Measurements from ENCODE around the gene SUPT7L.

The SUPT7L gene

DNA sequence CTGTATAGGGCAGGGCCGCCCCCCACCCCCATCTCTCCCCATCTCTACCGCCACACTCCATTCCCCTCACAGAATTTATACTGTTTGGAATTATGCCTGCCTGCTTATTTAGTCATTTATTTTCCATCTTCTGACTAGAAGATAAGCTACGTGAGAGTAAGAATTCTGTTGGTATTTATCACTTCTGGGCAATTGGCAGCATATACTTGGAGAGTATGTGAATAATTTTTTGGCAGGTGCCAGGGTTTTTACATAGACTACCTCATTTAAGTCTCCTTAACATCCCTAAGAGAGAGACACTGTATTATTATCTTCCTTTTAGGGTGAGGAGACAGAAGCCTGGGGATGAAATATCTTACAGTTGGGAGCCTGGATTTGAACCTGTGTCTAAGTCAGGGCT lies 45.3 kb upstream of the SUPT7L start:
- TF ChIP-seq ZNF670 (tag by site-specific recombination; IDR thresholded peaks at IDR 0.05; ENCODE audit: low read depth) = no peak
- TF ChIP-seq KLF7 (tag by site-specific recombination; IDR thresholded peaks at IDR 0.05; ENCODE audit: borderline replicate concordance) = no peak
- TF ChIP-seq, protein P1, sequence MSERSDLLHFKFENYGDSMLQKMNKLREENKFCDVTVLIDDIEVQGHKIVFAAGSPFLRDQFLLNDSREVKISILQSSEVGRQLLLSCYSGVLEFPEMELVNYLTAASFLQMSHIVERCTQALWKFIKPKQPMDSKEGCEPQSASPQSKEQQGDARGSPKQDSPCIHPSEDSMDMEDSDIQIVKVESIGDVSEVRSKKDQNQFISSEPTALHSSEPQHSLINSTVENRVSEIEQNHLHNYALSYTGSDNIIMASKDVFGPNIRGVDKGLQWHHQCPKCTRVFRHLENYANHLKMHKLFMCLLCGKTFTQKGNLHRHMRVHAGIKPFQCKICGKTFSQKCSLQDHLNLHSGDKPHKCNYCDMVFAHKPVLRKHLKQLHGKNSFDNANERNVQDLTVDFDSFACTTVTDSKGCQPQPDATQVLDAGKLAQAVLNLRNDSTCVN (tag by site-specific recombination; optimal IDR thresholded peaks at IDR 0.05) = no peak
- no peak for TF ChIP-seq BCL11A (tag by site-specific recombination; IDR thresholded peaks at IDR 0.05; ENCODE audit: low read depth)
- TF ChIP-seq, protein P2, sequence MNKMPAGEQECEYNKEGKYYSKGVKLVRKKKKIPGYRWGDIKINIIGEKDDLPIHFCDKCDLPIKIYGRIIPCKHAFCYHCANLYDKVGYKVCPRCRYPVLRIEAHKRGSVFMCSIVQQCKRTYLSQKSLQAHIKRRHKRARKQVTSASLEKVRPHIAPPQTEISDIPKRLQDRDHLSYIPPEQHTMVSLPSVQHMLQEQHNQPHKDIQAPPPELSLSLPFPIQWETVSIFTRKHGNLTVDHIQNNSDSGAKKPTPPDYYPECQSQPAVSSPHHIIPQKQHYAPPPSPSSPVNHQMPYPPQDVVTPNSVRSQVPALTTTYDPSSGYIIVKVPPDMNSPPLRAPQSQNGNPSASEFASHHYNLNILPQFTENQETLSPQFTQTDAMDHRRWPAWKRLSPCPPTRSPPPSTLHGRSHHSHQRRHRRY (tag by site-specific recombination; IDR thresholded peaks at IDR 0.05) = no peak
- TF ChIP-seq ZNF133 (tag by site-specific recombination; IDR thresholded peaks at IDR 0.05) = no peak
- no peak for TF ChIP-seq ZBTB48 (tag by site-specific recombination; IDR thresholded peaks at IDR 0.05)
- TF ChIP-seq, protein P3, sequence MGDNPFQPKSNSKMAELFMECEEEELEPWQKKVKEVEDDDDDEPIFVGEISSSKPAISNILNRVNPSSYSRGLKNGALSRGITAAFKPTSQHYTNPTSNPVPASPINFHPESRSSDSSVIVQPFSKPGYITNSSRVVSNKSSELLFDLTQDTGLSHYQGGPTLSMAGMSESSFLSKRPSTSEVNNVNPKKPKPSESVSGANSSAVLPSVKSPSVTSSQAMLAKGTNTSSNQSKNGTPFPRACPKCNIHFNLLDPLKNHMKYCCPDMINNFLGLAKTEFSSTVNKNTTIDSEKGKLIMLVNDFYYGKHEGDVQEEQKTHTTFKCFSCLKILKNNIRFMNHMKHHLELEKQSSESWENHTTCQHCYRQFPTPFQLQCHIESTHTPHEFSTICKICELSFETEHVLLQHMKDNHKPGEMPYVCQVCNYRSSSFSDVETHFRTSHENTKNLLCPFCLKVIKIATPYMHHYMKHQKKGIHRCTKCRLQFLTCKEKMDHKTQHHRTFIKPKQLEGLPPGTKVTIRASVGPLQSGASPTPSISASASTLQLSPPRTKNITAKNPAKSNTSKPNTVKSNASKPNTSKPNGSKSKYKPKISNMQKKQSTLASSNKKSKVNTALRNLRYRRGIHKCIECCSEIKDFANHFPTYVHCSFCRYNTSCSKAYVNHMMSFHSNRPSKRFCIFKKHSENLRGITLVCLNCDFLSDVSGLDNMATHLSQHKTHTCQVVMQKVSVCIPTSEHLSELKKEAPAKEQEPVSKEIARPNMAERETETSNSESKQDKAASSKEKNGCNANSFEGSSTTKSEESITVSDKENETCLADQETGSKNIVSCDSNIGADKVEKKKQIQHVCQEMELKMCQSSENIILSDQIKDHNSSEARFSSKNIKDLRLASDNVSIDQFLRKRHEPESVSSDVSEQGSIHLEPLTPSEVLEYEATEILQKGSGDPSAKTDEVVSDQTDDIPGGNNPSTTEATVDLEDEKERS (tag by site-specific recombination; IDR thresholded peaks at IDR 0.05) = no peak
- TF ChIP-seq FEZF1 (tag by site-specific recombination; IDR thresholded peaks at IDR 0.05) = no peak
- TF ChIP-seq ZNF184 (tag by site-specific recombination; IDR thresholded peaks at IDR 0.05) = no peak
- TF ChIP-seq ZNF548 (tag by site-specific recombination; IDR thresholded peaks at IDR 0.05) = no peak
- TF ChIP-seq WT1 (tag by site-specific recombination; IDR thresholded peaks at IDR 0.05) = no peak
- TF ChIP-seq, protein P4, sequence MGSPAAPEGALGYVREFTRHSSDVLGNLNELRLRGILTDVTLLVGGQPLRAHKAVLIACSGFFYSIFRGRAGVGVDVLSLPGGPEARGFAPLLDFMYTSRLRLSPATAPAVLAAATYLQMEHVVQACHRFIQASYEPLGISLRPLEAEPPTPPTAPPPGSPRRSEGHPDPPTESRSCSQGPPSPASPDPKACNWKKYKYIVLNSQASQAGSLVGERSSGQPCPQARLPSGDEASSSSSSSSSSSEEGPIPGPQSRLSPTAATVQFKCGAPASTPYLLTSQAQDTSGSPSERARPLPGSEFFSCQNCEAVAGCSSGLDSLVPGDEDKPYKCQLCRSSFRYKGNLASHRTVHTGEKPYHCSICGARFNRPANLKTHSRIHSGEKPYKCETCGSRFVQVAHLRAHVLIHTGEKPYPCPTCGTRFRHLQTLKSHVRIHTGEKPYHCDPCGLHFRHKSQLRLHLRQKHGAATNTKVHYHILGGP (tag by site-specific recombination; IDR thresholded peaks at IDR 0.05) = no peak
- no peak for TF ChIP-seq ZNF311 (tag by site-specific recombination; IDR thresholded peaks at IDR 0.05; ENCODE audit: borderline replicate concordance)
- no peak for TF ChIP-seq ZNF624 (tag by site-specific recombination; IDR thresholded peaks at IDR 0.05)
- TF ChIP-seq, protein P5, sequence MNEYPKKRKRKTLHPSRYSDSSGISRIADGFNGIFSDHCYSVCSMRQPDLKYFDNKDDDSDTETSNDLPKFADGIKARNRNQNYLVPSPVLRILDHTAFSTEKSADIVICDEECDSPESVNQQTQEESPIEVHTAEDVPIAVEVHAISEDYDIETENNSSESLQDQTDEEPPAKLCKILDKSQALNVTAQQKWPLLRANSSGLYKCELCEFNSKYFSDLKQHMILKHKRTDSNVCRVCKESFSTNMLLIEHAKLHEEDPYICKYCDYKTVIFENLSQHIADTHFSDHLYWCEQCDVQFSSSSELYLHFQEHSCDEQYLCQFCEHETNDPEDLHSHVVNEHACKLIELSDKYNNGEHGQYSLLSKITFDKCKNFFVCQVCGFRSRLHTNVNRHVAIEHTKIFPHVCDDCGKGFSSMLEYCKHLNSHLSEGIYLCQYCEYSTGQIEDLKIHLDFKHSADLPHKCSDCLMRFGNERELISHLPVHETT (tag by site-specific recombination; IDR thresholded peaks at IDR 0.05) = no peak
- no peak for TF ChIP-seq ZNF561 (tag by site-specific recombination; IDR thresholded peaks at IDR 0.05; ENCODE audit: borderline replicate concordance)
- POLR2A ChIA-PET = interaction anchor here (0.6 kb wide), 1 partner anchor 154 kb away, joined by 4 read pairs; no protein-coding TSS in a partner anchor
- CTCF ChIA-PET = interaction anchor here (1.0 kb wide), 1 partner anchor 45 kb away, joined by 3 read pairs; no protein-coding TSS in a partner anchor
- Histone ChIP-seq H3K9me3 (ENCODE audit: control insufficient read depth, insufficient read depth, low read depth, low read length) (no peaks in the 10 kb centered on the region), H3K4me3 (ENCODE audit: low read depth, low read length) (no peak overlapping the region), H3K27ac (ENCODE audit: extremely low read depth, low read depth, low read length) (no peak overlapping the region), H3K36me3 (ENCODE audit: control insufficient read depth in 2 of 2, insufficient read depth in 1 of 2, low read length in 2 of 2) (no peaks in the 10 kb centered on the region), H3K4me1 (ENCODE audit: control insufficient read depth, insufficient read depth, low read length) (peaks cover 6% of the 10 kb centered on the region)

DNA sequence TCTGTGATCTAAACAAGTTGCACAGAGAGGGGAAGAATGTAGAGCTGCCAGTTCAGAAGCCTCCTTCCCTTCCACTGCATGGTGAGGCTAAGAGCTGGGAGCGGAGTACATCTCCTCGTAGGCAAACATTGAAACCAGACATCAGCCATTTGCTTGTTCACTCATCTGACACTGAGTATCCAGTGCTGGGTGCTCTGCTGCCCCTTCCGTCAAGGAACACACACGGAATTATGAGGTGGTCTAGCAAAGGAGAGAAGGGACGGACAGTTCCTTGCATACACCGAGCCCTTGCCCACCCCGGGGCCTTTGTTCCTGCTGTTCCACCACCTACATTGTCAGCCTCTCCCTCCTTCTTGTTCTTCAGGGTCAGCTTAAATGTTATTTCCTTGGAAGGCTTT lies 44.8 kb upstream of the SUPT7L start:
- ChIA-PET CTCF (interaction anchor here (1.0 kb wide), 1 partner anchor 46 kb away, joined by 3 read pairs; no protein-coding TSS in a partner anchor), POLR2A (no interaction called here)
- Histone ChIP-seq H3K4me1 (ENCODE audit: control insufficient read depth, insufficient read depth, low read length) (peaks cover 6% of the 10 kb centered on the region), H3K9me3 (ENCODE audit: control insufficient read depth, insufficient read depth, low read depth, low read length) (no peaks in the 10 kb centered on the region), H3K36me3 (ENCODE audit: control insufficient read depth in 2 of 2, insufficient read depth in 1 of 2, low read length in 2 of 2) (no peaks in the 10 kb centered on the region), H3K4me3 (ENCODE audit: low read depth, low read length) (no peak overlapping the region), H3K27ac (ENCODE audit: extremely low read depth, low read depth, low read length) (no peak overlapping the region)
- TF ChIP-seq ZNF302 (tag by site-specific recombination; IDR thresholded peaks at IDR 0.05; ENCODE audit: low read depth) = no peak
- 0 out of 2 replicates have a peak, but pooled peaks have one; percentile 40 for TF ChIP-seq ZNF623 (tag by site-specific recombination; IDR thresholded peaks at IDR 0.05)
- no peak for TF ChIP-seq ZNF16 (tag by site-specific recombination; IDR thresholded peaks at IDR 0.05; ENCODE audit: low read depth)
- TF ChIP-seq KLF1 (tag by site-specific recombination; IDR thresholded peaks at IDR 0.05) = no peak
- no peak for TF ChIP-seq ZNF248 (tag by site-specific recombination; IDR thresholded peaks at IDR 0.05)
- TF ChIP-seq, protein P6, sequence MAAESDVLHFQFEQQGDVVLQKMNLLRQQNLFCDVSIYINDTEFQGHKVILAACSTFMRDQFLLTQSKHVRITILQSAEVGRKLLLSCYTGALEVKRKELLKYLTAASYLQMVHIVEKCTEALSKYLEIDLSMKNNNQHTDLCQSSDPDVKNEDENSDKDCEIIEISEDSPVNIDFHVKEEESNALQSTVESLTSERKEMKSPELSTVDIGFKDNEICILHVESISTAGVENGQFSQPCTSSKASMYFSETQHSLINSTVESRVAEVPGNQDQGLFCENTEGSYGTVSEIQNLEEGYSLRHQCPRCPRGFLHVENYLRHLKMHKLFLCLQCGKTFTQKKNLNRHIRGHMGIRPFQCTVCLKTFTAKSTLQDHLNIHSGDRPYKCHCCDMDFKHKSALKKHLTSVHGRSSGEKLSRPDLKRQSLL (tag by site-specific recombination; IDR thresholded peaks at IDR 0.05) = no peak
- TF ChIP-seq, protein P7, sequence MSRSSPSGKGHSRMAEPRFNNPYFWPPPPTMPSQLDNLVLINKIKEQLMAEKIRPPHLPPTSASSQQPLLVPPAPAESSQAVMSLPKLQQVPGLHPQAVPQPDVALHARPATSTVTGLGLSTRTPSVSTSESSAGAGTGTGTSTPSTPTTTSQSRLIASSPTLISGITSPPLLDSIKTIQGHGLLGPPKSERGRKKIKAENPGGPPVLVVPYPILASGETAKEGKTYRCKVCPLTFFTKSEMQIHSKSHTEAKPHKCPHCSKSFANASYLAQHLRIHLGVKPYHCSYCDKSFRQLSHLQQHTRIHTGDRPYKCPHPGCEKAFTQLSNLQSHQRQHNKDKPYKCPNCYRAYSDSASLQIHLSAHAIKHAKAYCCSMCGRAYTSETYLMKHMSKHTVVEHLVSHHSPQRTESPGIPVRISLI (tag by site-specific recombination; IDR thresholded peaks at IDR 0.05) = no peak

All from HEK293 (cell line).